GM18526 (cell line): ENCODE results near the gene ADPRS.

ENCODE experiments used
- POLR2A ChIP-seq: IDR thresholded peaks from 3 replicates; pipeline ENCODE4 v1.6.1; 2011; ENCODE audit not compliant: insufficient read length; ENCODE audit errors: extremely low read depth

Gene ADPRS

GRCh38 chr1:36084497-36085115, 4.1 kb upstream of the ADPRS start:
- no peak for TF ChIP-seq POLR2A

GRCh38 chr1:36085126-36085525, 3.6 kb upstream of the ADPRS start:
- TF ChIP-seq POLR2A = no peak

GRCh38 chr1:36085686-36086526, 2.8 kb upstream of the ADPRS start:
- no peak for TF ChIP-seq POLR2A

GRCh38 chr1:36086529-36087232, 2.0 kb upstream of the ADPRS start:
- no peak for TF ChIP-seq POLR2A

GRCh38 chr1:36087233-36088123, 1.2 kb upstream of the ADPRS start:
- TF ChIP-seq POLR2A = no peak

GRCh38 chr1:36088265-36088576, 471 bp upstream of the ADPRS start:
- TF ChIP-seq POLR2A = no peak

GRCh38 chr1:36089393-36090121, 865 bp downstream of the ADPRS start:
- TF ChIP-seq POLR2A = peak; percentile 32

GRCh38 chr1:36091141-36091540, 2.4 kb downstream of the ADPRS start:
- no peak for TF ChIP-seq POLR2A

- no peak for TF ChIP-seq POLR2A
Observed at GRCh38 chr1:36091698-36092097, 3.0 kb downstream of the ADPRS start.

GRCh38 chr1:36092166-36092797, 3.6 kb downstream of the ADPRS start:
- TF ChIP-seq POLR2A = no peak

- TF ChIP-seq POLR2A = no peak
Observed at GRCh38 chr1:36092798-36093185, 4.1 kb downstream of the ADPRS start.

GRCh38 chr1:36093226-36093625, 4.5 kb downstream of the ADPRS start:
- TF ChIP-seq POLR2A = no peak

GRCh38 chr1:36093929-36094328, 5.2 kb downstream of the ADPRS start:
- TF ChIP-seq POLR2A = no peak

- TF ChIP-seq POLR2A = no peak
Observed at GRCh38 chr1:36094621-36095061, 5.9 kb downstream of the ADPRS start.
